ENCODE measurements around the gene CDC5L. TPM values are rescaled to one million over a fixed set of nuclear protein-coding genes. Genes with fewer than 3 reads are reported as not detected.

Gene CDC5L
- total and polyA plus RNA-seq, 3 donors from 2014 or later, result 19.7 to 20.5 (median 20.3) TPM

DNA sequence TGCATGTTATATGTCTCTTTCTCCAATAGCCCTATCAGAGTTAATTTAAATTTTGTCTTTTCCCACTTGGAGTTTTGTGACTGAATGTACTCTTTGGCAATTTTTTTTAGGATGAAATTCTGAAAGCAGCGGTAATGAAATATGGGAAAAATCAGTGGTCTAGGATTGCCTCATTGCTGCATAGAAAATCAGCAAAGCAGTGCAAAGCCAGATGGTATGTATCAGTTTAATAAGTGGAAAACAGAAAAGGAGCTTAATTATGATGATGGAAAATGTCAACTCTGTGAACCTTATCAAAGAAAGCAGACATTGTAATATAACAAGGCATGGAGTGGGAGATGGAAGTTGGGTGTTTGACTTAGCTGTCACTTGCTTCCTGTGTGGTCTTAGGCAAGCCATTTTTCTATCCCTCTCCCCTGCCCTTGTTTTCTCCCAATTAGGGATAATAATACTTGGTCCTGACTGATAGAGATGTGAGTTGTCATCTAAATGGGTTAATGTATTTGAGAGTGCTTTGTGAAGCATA, 2.7 kb downstream of the CDC5L start:
- Histone ChIP-seq H3K4me1 (peaks cover 20% of the 10 kb centered on the region), H3K27ac (no peak overlapping the region), H3K9me3 (no peaks in the 10 kb centered on the region), H3K27me3 (no peaks in the 10 kb centered on the region), H3K4me3 (no peak overlapping the region), H3K36me3 (ENCODE audit: low read depth, missing control alignments) (no peaks in the 10 kb centered on the region)
- TF ChIP-seq, protein P1, sequence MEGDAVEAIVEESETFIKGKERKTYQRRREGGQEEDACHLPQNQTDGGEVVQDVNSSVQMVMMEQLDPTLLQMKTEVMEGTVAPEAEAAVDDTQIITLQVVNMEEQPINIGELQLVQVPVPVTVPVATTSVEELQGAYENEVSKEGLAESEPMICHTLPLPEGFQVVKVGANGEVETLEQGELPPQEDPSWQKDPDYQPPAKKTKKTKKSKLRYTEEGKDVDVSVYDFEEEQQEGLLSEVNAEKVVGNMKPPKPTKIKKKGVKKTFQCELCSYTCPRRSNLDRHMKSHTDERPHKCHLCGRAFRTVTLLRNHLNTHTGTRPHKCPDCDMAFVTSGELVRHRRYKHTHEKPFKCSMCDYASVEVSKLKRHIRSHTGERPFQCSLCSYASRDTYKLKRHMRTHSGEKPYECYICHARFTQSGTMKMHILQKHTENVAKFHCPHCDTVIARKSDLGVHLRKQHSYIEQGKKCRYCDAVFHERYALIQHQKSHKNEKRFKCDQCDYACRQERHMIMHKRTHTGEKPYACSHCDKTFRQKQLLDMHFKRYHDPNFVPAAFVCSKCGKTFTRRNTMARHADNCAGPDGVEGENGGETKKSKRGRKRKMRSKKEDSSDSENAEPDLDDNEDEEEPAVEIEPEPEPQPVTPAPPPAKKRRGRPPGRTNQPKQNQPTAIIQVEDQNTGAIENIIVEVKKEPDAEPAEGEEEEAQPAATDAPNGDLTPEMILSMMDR (IDR thresholded peaks at IDR 0.05), result no peak
- TF ChIP-seq POLR2A (IDR thresholded peaks at IDR 0.05), result no peak
- intact Hi-C loops (cut with DNase I; ENCODE audit: low total_unique reads), result no loop called here
- no peak for DNase-seq
- 63 to 70% methylated on average over 1 of the region's 1 CpG for WGBS, 2 donors

DNA sequence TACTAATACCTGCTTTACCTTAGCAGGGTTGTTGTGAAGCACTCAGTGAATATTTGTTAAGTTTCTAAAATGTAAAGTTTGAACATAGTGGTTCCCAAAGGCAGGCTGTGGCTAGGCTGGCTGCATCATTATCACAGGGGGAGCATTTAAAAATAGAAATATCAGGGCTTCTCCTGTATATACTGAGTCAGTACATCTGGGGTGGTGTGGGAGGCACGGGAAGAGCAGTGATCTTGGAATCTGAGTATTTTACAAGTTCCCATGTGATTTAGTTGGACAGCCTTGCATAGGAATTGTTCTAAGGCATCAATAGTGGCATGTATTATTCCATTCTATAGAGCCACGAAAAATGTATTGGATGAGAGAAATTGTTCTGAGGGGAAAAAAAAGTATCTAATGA, 8.0 kb downstream of the CDC5L start:
- H3K36me3 ChIP-seq (ENCODE audit: low read depth, missing control alignments), result no peaks in the 10 kb centered on the region
- DNase-seq, result no peak
- intact Hi-C loops (cut with DNase I; ENCODE audit: low total_unique reads), result no loop called here
- 61 to 66% methylated on average over 2 of the region's 2 CpGs for WGBS, 2 donors
- no peaks in the 10 kb centered on the region for H3K9me3 ChIP-seq
- H3K27me3 ChIP-seq, result no peaks in the 10 kb centered on the region
- TF ChIP-seq, protein P1 (IDR thresholded peaks at IDR 0.05), result no peak
- no peak for TF ChIP-seq POLR2A (IDR thresholded peaks at IDR 0.05)
- H3K27ac ChIP-seq, result no peak overlapping the region
- no peak overlapping the region for H3K4me3 ChIP-seq
- H3K4me1 ChIP-seq, result no peaks in the 10 kb centered on the region

DNA sequence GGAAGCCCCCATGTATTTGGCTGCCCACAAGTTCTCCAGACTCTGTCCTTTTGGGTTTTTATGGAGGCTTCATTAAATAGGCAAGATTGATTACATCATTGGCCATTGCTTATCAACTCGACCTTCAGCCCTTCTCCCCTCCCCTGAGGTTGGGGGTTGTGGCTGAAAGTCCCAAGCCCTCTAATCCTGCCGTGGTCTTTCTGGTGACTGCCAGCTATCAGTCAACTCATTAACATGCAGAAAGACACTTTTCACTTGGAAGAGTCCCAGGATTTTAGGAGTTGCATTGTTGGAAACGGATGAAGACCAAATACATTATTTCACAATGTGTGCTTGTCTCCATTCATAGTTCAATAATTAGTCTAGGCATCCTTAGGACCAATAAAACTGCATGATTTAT, 9.5 kb downstream of the CDC5L start:
- no peak for TF ChIP-seq POLR2A (IDR thresholded peaks at IDR 0.05)
- TF ChIP-seq, protein P1 (IDR thresholded peaks at IDR 0.05), result no peak
- Histone ChIP-seq H3K36me3 (ENCODE audit: low read depth, missing control alignments) (no peaks in the 10 kb centered on the region), H3K27me3 (no peaks in the 10 kb centered on the region), H3K27ac (no peak overlapping the region), H3K9me3 (no peaks in the 10 kb centered on the region), H3K4me1 (no peaks in the 10 kb centered on the region), H3K4me3 (no peak overlapping the region)
- intact Hi-C loops (cut with DNase I; ENCODE audit: low total_unique reads), result no loop called here
- WGBS, 2 donors, result 61 to 70% methylated on average over 3 of the region's 3 CpGs
- no peak for DNase-seq

DNA sequence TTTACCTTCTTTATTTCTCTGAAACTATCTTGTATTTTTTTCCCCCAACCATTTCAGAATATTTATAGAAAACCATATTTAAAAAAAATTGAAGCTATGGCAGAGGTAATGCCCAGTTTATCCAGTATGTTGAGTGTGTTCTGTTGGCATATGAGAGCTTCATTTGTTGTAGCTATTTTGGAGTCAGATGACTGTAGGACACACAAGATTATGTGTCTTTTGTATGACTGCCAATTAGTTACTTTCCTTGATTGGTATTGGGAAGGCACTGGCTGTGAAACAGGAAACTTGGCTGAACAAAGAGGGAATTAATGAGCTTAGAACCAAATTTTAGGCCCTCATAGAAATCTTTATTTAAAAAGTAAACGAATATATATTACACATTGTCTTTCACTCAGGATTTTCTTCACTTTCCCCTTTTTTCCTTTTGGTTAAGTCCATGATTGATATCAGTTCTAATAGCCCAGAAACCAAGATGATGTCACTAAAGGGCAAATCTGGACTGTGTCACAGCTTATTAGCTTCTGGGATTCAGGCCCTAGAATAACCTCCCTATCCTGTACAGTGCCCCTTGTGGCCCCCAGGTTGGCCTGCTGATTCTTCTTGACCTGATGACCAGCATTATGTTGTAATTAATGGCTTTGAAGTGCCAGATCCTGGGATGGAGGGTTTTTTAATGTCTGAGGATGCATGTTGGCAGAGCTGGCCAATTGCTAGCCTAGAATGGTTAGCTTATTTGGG, 10.1 kb downstream of the CDC5L start:
- H3K36me3 ChIP-seq (ENCODE audit: low read depth, missing control alignments), result no peaks in the 10 kb centered on the region
- WGBS, 2 donors, result 85 to 86% methylated on average over 1 of the region's 1 CpG
- no peaks in the 10 kb centered on the region for H3K4me1 ChIP-seq
- H3K4me3 ChIP-seq, result no peak overlapping the region
- H3K9me3 ChIP-seq, result no peaks in the 10 kb centered on the region
- TF ChIP-seq POLR2A (IDR thresholded peaks at IDR 0.05), result no peak
- TF ChIP-seq, protein P1 (IDR thresholded peaks at IDR 0.05), result no peak
- H3K27me3 ChIP-seq, result no peaks in the 10 kb centered on the region
- DNase-seq, result no peak
- no peak overlapping the region for H3K27ac ChIP-seq
- intact Hi-C loops (cut with DNase I; ENCODE audit: low total_unique reads), result no loop called here

GRCh38 chr6:44399991-44400390, 12.5 kb downstream of the CDC5L start:
- Histone ChIP-seq H3K4me1 (peaks cover 4% of the 10 kb centered on the region), H3K36me3 (ENCODE audit: low read depth, missing control alignments) (no peaks in the 10 kb centered on the region), H3K27me3 (no peaks in the 10 kb centered on the region), H3K27ac (no peak overlapping the region), H3K9me3 (no peaks in the 10 kb centered on the region), H3K4me3 (no peak overlapping the region)
- TF ChIP-seq POLR2A (IDR thresholded peaks at IDR 0.05), result no peak
- TF ChIP-seq, protein P1 (IDR thresholded peaks at IDR 0.05), result no peak
- intact Hi-C loops (cut with DNase I; ENCODE audit: low total_unique reads), result no loop called here
- no peak for DNase-seq
- WGBS, 2 donors, result 36 to 46% methylated on average over 2 of the region's 2 CpGs
